H9 (cell line): ENCODE measurements around the gene SLC39A12. TPM values are rescaled to one million over a fixed set of nuclear protein-coding genes. Genes with fewer than 3 reads are reported as not detected.

ENCODE experiments used
- DNase-seq: peaks from one replicate; pipeline ENCODE4 v3.0.0-alpha.2; 2017
- H2AFZ ChIP-seq: one replicate; pipeline ENCODE4 v1.6.1; 2013; ENCODE audit warnings: mild to moderate bottlenecking, low read length, control low read depth, moderate library complexity
- H2AK5ac ChIP-seq: 2 replicates; pipeline ENCODE4 v1.6.1; 2013; ENCODE audit warnings: low read length, control low read depth, mixed read lengths; ENCODE audit not compliant: insufficient read length
- H2BK120ac ChIP-seq: one replicate; pipeline ENCODE4 v1.6.1; 2013; ENCODE audit warnings: low read depth, mild to moderate bottlenecking, low read length, control low read depth, inconsistent platforms; ENCODE audit not compliant: poor library complexity, severe bottlenecking
- H2BK12ac ChIP-seq: 2 replicates; pipeline ENCODE4 v1.6.1; 2013; ENCODE audit warnings: low read length, control low read depth, mixed read lengths, low read depth; ENCODE audit not compliant: insufficient read length
- H2BK15ac ChIP-seq: 2 replicates; pipeline ENCODE4 v1.6.1; 2013; ENCODE audit warnings: low read depth, low read length, control low read depth
- H2BK20ac ChIP-seq: one replicate; pipeline ENCODE4 v1.6.1; 2013; ENCODE audit warnings: low read depth, mild to moderate bottlenecking, low read length, control low read depth, inconsistent platforms; ENCODE audit not compliant: poor library complexity, severe bottlenecking
- H2BK5ac ChIP-seq: 2 replicates; pipeline ENCODE4 v1.6.1; 2013; ENCODE audit warnings: low read length, control low read depth, mixed read lengths; ENCODE audit not compliant: insufficient read length
- H3K14ac ChIP-seq: 2 replicates; pipeline ENCODE4 v1.6.1; 2013; ENCODE audit warnings: low read length, control low read depth; ENCODE audit not compliant: insufficient read depth
- H3K18ac ChIP-seq: 2 replicates; pipeline ENCODE4 v1.6.1; 2013; ENCODE audit warnings: low read depth, mild to moderate bottlenecking, mixed read lengths, low read length, control low read depth; ENCODE audit not compliant: insufficient read length
- H3K23ac ChIP-seq: 2 replicates; pipeline ENCODE4 v1.6.1; 2013; ENCODE audit warnings: low read length, control low read depth, mixed read lengths, low read depth; ENCODE audit not compliant: insufficient read length
- H3K23me2 ChIP-seq: 2 replicates; pipeline ENCODE4 v1.6.1; 2013; ENCODE audit warnings: low read depth, mild to moderate bottlenecking, mixed read lengths, low read length, control low read depth; ENCODE audit not compliant: insufficient read length, poor library complexity, severe bottlenecking
- H3K27ac ChIP-seq: 2 replicates; pipeline ENCODE4 v1.5.1; 2013; ENCODE audit warnings: low read length, control low read depth, mixed read lengths, low read depth; ENCODE audit not compliant: insufficient read length
- H3K27me3 ChIP-seq: 2 replicates; pipeline ENCODE4 v1.6.1; 2013; ENCODE audit warnings: low read length, control low read depth, inconsistent platforms; ENCODE audit not compliant: insufficient read depth
- H3K4ac ChIP-seq: 2 replicates; pipeline ENCODE4 v1.6.1; 2013; ENCODE audit warnings: low read depth, mild to moderate bottlenecking, control low read depth, inconsistent platforms, low read length, moderate library complexity
- H3K4me1 ChIP-seq: 2 replicates; pipeline ENCODE4 v1.6.1; 2013; ENCODE audit warnings: low read length, control low read depth, inconsistent platforms; ENCODE audit not compliant: insufficient read depth
- H3K4me2 ChIP-seq: 2 replicates; pipeline ENCODE4 v1.6.1; 2013; ENCODE audit warnings: low read length, control low read depth, mixed read lengths; ENCODE audit not compliant: insufficient read length, insufficient read depth
- H3K56ac ChIP-seq: 2 replicates; pipeline ENCODE4 v1.6.1; 2013; ENCODE audit warnings: low read depth, mild to moderate bottlenecking, mixed read lengths, low read length, control low read depth; ENCODE audit not compliant: insufficient read length
- H3K79me1 ChIP-seq: 2 replicates; pipeline ENCODE4 v1.6.1; 2013; ENCODE audit warnings: low read depth, mild to moderate bottlenecking, moderate library complexity, low read length, control low read depth, inconsistent platforms; ENCODE audit not compliant: insufficient read depth, poor library complexity, severe bottlenecking
- H3K79me2 ChIP-seq: 2 replicates; pipeline ENCODE4 v1.6.1; 2013; ENCODE audit warnings: low read length, control low read depth, inconsistent platforms; ENCODE audit not compliant: insufficient read depth
- H3K9ac ChIP-seq: 2 replicates; pipeline ENCODE4 v1.6.1; 2013; ENCODE audit warnings: low read length, control low read depth, mixed read lengths; ENCODE audit not compliant: insufficient read length; ENCODE audit errors: extremely low read depth
- H3K9me3 ChIP-seq: one replicate; pipeline ENCODE4 v1.6.1; 2013; ENCODE audit warnings: low read depth, low read length, inconsistent platforms; ENCODE audit not compliant: control insufficient read depth
- H3T11ph ChIP-seq: one replicate; pipeline ENCODE4 v1.6.1; 2013; ENCODE audit warnings: mild to moderate bottlenecking, low read length, control low read depth, inconsistent platforms
- H4K20me1 ChIP-seq: one replicate; pipeline ENCODE4 v1.6.1; 2013; ENCODE audit not compliant: control insufficient read depth, insufficient read length, insufficient read depth
- H4K5ac ChIP-seq: 2 replicates; pipeline ENCODE4 v1.6.1; 2013; ENCODE audit warnings: low read depth, mild to moderate bottlenecking, mixed read lengths, low read length, control low read depth; ENCODE audit not compliant: insufficient read length
- H4K8ac ChIP-seq: replicated peaks from 2 replicates; pipeline ENCODE4 v1.6.1; 2013; ENCODE audit warnings: low read length, control low read depth, mixed read lengths, low read depth; ENCODE audit not compliant: insufficient read length
- H4K91ac ChIP-seq: 2 replicates; pipeline ENCODE4 v1.6.1; 2013; ENCODE audit warnings: low read depth, mild to moderate bottlenecking, moderate library complexity, mixed read lengths, low read length, control low read depth; ENCODE audit not compliant: insufficient read length
- H3K27ac Mint-ChIP-seq, 3 experiments: 2 replicates in 2 of 3; 3 replicates in 1 of 3; pipeline ENCODE4 v1.8.0; 2020 to 2021; ENCODE audit warnings: mixed read lengths in 3 of 3, mild to moderate bottlenecking in 1 of 3, moderate library complexity in 1 of 3
- H3K27me3 Mint-ChIP-seq: 2 replicates; pipeline ENCODE4 v1.8.0; 2021; ENCODE audit warnings: low read depth, mild to moderate bottlenecking, moderate library complexity, mixed read lengths
- H3K36me3 Mint-ChIP-seq, 3 experiments: 2 replicates in 2 of 3; 3 replicates in 1 of 3; pipeline ENCODE4 v1.8.0; 2020 to 2021; ENCODE audit warnings: low read depth in 3 of 3, mixed read lengths in 3 of 3; ENCODE audit not compliant: insufficient read depth in 1 of 3
- H3K4me1 Mint-ChIP-seq, 2 experiments: 2 replicates each; pipeline ENCODE4 v1.8.0; 2020; ENCODE audit warnings: mixed read lengths in 2 of 2
- H3K4me3 Mint-ChIP-seq, 2 experiments: 2 replicates in 1 of 2; 3 replicates in 1 of 2; pipeline ENCODE4 v1.8.0; 2020 to 2021; ENCODE audit warnings: mild to moderate bottlenecking in 2 of 2, mixed read lengths in 2 of 2, moderate library complexity in 1 of 2
- H3K9me3 Mint-ChIP-seq, 2 experiments: 2 replicates in 1 of 2; 3 replicates in 1 of 2; pipeline ENCODE4 v1.8.0; 2020; ENCODE audit warnings: mild to moderate bottlenecking in 2 of 2, mixed read lengths in 2 of 2, moderate library complexity in 1 of 2
- WGBS: extraction: QIAGEN DNeasy Blood & Tissue Kit; methylation state at CpG from one replicate; pipeline ENCODE4 v1.1.7; 2013; ENCODE audit warnings: missing lambda C conversion rate, low lambda C conversion rate, mixed read lengths; ENCODE audit not compliant: insufficient read length; ENCODE audit errors: extremely low coverage; 5-methylcytosine and 5-hydroxymethylcytosine counted together
- total RNA-seq: library from RNA; stranded (reverse); gene quantifications from 2 replicates; pipeline ENCODE4 v1.2.1, GENCODE V29; 2021
- TF ChIP-seq, protein P1 (sequence below): fragments of 200-600 bp; sonication (generic); conservative IDR thresholded peaks from 3 replicates; pipeline ENCODE4 v1.8.0; 2021; ENCODE audit warnings: antibody characterized with exemption, mild to moderate bottlenecking

SLC39A12 gene
- total RNA-seq, 1 experiment from 2014 or later = not detected

DNA sequence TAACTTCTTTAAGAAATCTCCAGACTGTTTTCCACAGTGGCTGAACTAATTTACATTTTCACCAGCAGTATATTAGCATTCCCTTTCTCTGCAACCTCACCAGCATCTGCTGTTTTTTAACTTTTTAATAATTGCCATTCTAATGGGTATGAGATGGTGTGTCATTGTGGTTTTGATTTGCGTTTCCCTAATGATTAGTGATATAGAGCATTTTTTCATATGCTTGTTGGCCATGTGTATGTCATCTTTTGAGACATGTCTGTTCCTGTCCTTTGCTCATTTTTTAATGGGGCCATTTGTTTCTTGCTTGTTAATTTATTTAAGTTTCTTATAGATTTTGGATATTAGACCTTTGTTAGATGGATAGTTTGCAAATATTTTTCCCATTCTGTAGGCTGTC lies 68.8 kb downstream of the SLC39A12 start:
- Histone ChIP-seq H3K79me2 (no peaks in the 10 kb centered on the region), H3K4me2 (no peak overlapping the region), H3K27ac (no peak overlapping the region), H2BK15ac (no peak overlapping the region), H3K18ac (no peak overlapping the region), H3T11ph (no peak overlapping the region), H3K27me3 (no peaks in the 10 kb centered on the region), H2BK120ac (no peak overlapping the region), H3K9ac (no peak overlapping the region), H3K23ac (no peak overlapping the region), H3K14ac (no peak overlapping the region), H2BK20ac (no peak overlapping the region), H4K91ac (no peak overlapping the region), H3K9me3 (no peaks in the 10 kb centered on the region), H3K4ac (no peak overlapping the region), H2BK12ac (no peak overlapping the region), H3K23me2 (no peaks in the 10 kb centered on the region), H2BK5ac (no peak overlapping the region), H2AFZ (no peak overlapping the region), H4K5ac (no peak overlapping the region), H4K20me1 (no peaks in the 10 kb centered on the region), H3K4me1 (no peaks in the 10 kb centered on the region), H2AK5ac (no peak overlapping the region), H4K8ac (no peak overlapping the region), H3K79me1 (no peaks in the 10 kb centered on the region), H3K56ac (no peak overlapping the region)
- Mint-ChIP-seq H3K4me3 (no peak overlapping the region), H3K4me1 (no peaks in the 10 kb centered on the region), H3K27me3 (no peaks in the 10 kb centered on the region; the same call in 1 of the 2 replicates), H3K9me3 (peaks cover 13 to 23% of the 10 kb centered on the region in 2 experiments), H3K36me3 (peaks cover 0 to 9% (median 2%) of the 10 kb centered on the region in 3 experiments; a peak in 2 of 7 replicates), H3K27ac (no peak overlapping the region; a peak in 1 of 7 replicates)
- DNase-seq = no peak
- no CpG with 5 or more reads among the region's 1 CpG for WGBS
- TF ChIP-seq, protein P1, sequence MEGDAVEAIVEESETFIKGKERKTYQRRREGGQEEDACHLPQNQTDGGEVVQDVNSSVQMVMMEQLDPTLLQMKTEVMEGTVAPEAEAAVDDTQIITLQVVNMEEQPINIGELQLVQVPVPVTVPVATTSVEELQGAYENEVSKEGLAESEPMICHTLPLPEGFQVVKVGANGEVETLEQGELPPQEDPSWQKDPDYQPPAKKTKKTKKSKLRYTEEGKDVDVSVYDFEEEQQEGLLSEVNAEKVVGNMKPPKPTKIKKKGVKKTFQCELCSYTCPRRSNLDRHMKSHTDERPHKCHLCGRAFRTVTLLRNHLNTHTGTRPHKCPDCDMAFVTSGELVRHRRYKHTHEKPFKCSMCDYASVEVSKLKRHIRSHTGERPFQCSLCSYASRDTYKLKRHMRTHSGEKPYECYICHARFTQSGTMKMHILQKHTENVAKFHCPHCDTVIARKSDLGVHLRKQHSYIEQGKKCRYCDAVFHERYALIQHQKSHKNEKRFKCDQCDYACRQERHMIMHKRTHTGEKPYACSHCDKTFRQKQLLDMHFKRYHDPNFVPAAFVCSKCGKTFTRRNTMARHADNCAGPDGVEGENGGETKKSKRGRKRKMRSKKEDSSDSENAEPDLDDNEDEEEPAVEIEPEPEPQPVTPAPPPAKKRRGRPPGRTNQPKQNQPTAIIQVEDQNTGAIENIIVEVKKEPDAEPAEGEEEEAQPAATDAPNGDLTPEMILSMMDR = no peak
